ENCODE data around the gene BMPR1A.

GRCh38 chr10:86825366-86825765, 68.9 kb downstream of the BMPR1A start:
- TF ChIP-seq CTCF (optimal IDR thresholded peaks at IDR 0.05 in 1 of 3, IDR thresholded peaks at IDR 0.05 in 1 of 3, conservative IDR thresholded peaks at IDR 0.05 in 1 of 3; ENCODE audit: extremely low read depth in 1 of 3, insufficient read depth in 2 of 3, low read length in 3 of 3) = no peak
- no peak for TF ChIP-seq EZH2 (IDR thresholded peaks at IDR 0.05; ENCODE audit: low read length)
